Body of pancreas (tissue), 4 donors: ENCODE data around the gene HEBP2. TPM values are rescaled to one million over a fixed set of nuclear protein-coding genes. Genes with fewer than 3 reads are reported as not detected.

Experiments used
- ATAC-seq: fragments of 150-250 bp; one replicate; pipeline ENCODE4 v1.9.1; 2016
- DNase-seq, 4 donors: peaks; one replicate each; pipeline ENCODE4 v3.0.0-alpha.2; 2019
- H3K27ac ChIP-seq, 4 donors: fragments of 200-600 bp; sonication (generic); 1 replicate in 3 of 4; 2 replicates in 1 of 4; pipeline versions ENCODE4 v1.5.1 to v1.6.1; 2016 to 2019; ENCODE audit warnings: mild to moderate bottlenecking in 1 of 4, mixed read lengths in 1 of 4, moderate library complexity in 1 of 4
- H3K27me3 ChIP-seq, 2 donors: fragments of 200-600 bp; sonication (generic); one replicate each; pipeline ENCODE4 v1.6.0; 2016; ENCODE audit warnings: mild to moderate bottlenecking in 1 of 2
- H3K36me3 ChIP-seq, 2 donors: fragments of 200-600 bp; sonication (generic); replicated peaks in 1 of 2; 2 replicates each; pipeline ENCODE4 v1.5.1; 2016; ENCODE audit warnings: low read depth in 2 of 2; ENCODE audit not compliant: insufficient read depth in 1 of 2
- H3K4me1 ChIP-seq: fragments of 200-600 bp; sonication (generic); one replicate; pipeline ENCODE4 v1.6.0; 2016
- H3K4me3 ChIP-seq, 2 donors: fragments of 200-600 bp; sonication (generic); 1 replicate in 1 of 2; 2 replicates in 1 of 2; pipeline ENCODE4 v1.5.1; 2016 to 2019
- H3K9me3 ChIP-seq, 3 donors: fragments of 200-600 bp; sonication (generic); 1 replicate in 2 of 3; 2 replicates in 1 of 3; pipeline ENCODE4 v1.5.1; 2016
- POLR2A ChIP-seq, 3 donors: fragments of 450-650 bp; IDR thresholded peaks; one replicate each; pipeline ENCODE4 v1.6.1; 2016; ENCODE audit warnings: antibody characterized with exemption in 3 of 3, mild to moderate bottlenecking in 2 of 3
- WGBS, 2 donors: methylation state at CpG; one replicate each; pipeline ENCODE4 v1.1.5; 2017; 5-methylcytosine and 5-hydroxymethylcytosine counted together
- intact Hi-C: fragments of 100-400 bp; cut with DNase I; formaldehyde crosslinking; loops from one replicate; pipeline ENCODE4 v1.15.1; 2023
- total RNA-seq, 2 donors: library from RNA; depleted of rRNA; stranded (reverse); fragments of >200 nt; gene quantifications; one replicate each; pipeline ENCODE4 v1.1.0, GENCODE V29; 2016
- TF ChIP-seq, protein P1 (sequence below), 7 experiments: fragments of 450-650 bp in 4 of 7; fragments of 200-600 bp in 3 of 7; sonication (generic) in 3 of 7; IDR thresholded peaks; one replicate each; pipeline ENCODE4 v1.5.1; 2016 to 2019; ENCODE audit warnings: antibody characterized with exemption in 7 of 7

The HEBP2 gene
- total RNA-seq, 2 donors from 2014 or later = 33.2 to 181 TPM

DNA sequence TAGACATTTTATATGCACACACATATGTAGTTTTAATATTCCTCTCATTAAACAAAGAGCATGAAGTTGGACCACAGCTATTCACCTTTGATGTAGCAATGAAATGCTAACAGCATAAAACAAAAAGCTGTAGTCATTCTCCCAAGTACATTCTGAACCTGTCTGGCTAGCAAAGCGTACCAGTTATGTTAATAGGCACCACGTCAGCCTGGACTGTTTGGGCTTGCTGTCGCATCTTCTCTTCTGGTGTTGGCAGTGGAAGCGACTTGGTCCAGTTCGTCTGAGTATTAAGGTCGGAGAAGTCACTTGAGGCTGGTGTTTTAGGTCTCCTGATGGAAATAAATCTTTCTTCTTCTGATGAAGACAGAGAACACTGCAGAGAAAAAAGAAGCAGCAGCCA, 42.8 kb downstream of the HEBP2 start:
- no peaks in the 10 kb centered on the region for H3K4me1 ChIP-seq
- intact Hi-C loops = no loop called here
- WGBS, 2 donors = 91 to 93% methylated on average over 6 of the region's 6 CpGs
- H3K27ac ChIP-seq = no peak overlapping the region
- H3K27me3 ChIP-seq = no peaks in the 10 kb centered on the region
- TF ChIP-seq POLR2A (IDR thresholded peaks at IDR 0.05) = no peak
- TF ChIP-seq, protein P1, sequence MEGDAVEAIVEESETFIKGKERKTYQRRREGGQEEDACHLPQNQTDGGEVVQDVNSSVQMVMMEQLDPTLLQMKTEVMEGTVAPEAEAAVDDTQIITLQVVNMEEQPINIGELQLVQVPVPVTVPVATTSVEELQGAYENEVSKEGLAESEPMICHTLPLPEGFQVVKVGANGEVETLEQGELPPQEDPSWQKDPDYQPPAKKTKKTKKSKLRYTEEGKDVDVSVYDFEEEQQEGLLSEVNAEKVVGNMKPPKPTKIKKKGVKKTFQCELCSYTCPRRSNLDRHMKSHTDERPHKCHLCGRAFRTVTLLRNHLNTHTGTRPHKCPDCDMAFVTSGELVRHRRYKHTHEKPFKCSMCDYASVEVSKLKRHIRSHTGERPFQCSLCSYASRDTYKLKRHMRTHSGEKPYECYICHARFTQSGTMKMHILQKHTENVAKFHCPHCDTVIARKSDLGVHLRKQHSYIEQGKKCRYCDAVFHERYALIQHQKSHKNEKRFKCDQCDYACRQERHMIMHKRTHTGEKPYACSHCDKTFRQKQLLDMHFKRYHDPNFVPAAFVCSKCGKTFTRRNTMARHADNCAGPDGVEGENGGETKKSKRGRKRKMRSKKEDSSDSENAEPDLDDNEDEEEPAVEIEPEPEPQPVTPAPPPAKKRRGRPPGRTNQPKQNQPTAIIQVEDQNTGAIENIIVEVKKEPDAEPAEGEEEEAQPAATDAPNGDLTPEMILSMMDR (IDR thresholded peaks at IDR 0.05) = no peak
- no peak overlapping the region for H3K4me3 ChIP-seq
- ATAC-seq = no peak
- no peaks in the 10 kb centered on the region for H3K9me3 ChIP-seq
- DNase-seq = no peak
- H3K36me3 ChIP-seq = no peaks in the 10 kb centered on the region

- Histone ChIP-seq H3K9me3 (no peaks in the 10 kb centered on the region), H3K27ac (no peak overlapping the region), H3K4me1 (no peaks in the 10 kb centered on the region), H3K4me3 (no peak overlapping the region), H3K27me3 (no peaks in the 10 kb centered on the region), H3K36me3 (no peaks in the 10 kb centered on the region)
- DNase-seq (no peak), ATAC-seq (no peak)
- TF ChIP-seq, protein P1 (IDR thresholded peaks at IDR 0.05) = no peak
- no peak for TF ChIP-seq POLR2A (IDR thresholded peaks at IDR 0.05)
- intact Hi-C loops = no loop called here
- WGBS, 2 donors = 81 to 82% methylated on average over 3 of the region's 3 CpGs
Measured at GRCh38 chr6:138450445-138450844, 46.4 kb downstream of the HEBP2 start.

DNA sequence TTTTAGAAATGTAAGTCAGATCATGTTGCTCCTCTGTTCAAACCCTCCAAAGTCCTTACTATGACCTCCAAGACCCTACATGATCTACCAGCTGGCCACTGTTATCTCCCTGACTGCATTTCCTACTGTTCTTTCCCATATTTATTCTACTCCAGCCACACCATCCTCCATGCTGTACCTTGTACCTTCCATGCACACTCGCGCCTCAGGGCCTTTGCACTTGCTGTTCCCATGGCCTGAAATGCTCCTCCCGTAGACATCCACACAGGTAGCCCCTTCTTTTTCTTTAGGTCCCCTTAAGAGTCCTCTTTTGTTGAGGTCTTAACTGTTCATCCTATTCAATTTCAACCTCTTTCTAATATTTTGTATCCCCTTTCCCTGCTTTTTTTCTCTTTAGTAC, 47.0 kb downstream of the HEBP2 start:
- intact Hi-C loops = no loop called here
- WGBS, 2 donors = 95 to 97% methylated on average over 3 of the region's 3 CpGs
- TF ChIP-seq, protein P1 (IDR thresholded peaks at IDR 0.05) = no peak
- TF ChIP-seq POLR2A (IDR thresholded peaks at IDR 0.05) = no peak
- Histone ChIP-seq H3K36me3 (no peaks in the 10 kb centered on the region), H3K27me3 (no peaks in the 10 kb centered on the region), H3K4me3 (no peak overlapping the region), H3K4me1 (peaks cover 2% of the 10 kb centered on the region), H3K9me3 (no peaks in the 10 kb centered on the region), H3K27ac (no peak overlapping the region)
- DNase-seq = no peak
- no peak for ATAC-seq

DNA sequence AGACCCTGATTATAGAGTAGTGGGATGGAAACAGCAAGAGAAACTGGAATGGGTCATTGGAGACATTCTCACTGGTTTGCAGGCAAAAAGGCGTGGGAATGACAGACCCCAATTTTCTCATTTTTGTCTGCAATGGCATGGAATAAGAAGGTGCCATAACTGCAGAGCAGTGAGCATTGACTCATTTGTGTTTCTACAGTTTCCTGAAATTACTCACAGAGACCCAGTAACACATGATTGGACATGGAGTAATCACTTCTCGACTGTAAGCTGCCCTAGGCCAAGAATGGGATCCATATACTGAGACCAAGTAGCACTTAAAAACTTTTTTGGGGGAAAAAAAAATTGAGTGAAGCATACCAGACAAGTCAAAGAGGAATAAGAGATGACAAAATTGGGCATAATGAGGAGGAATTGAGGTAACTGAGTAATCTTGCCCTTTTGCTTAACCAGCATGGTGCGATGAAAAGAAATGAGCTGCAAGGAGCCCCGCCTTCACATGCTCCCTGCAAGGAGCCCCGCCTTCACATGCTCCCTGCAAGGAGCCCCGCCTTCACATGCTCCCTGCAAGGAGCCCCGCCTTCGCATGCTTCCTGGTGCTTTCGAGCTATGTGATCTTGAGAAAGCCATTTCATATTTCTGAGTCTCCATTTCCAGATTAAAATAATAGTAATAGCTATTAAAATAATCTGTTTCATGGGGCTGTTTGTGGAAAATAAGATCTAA, 51.1 kb downstream of the HEBP2 start:
- DNase-seq = peak in 2 of 4 donors; percentile 23 to 59
- intact Hi-C loops = no loop called here
- Histone ChIP-seq H3K4me3 (no peak overlapping the region), H3K9me3 (no peaks in the 10 kb centered on the region), H3K27ac (peak overlapping the region in 3 of 4 donors; percentile 55 to 77 (median 60)), H3K4me1 (peaks cover 12% of the 10 kb centered on the region), H3K27me3 (no peaks in the 10 kb centered on the region), H3K36me3 (no peaks in the 10 kb centered on the region)
- ATAC-seq = no peak
- WGBS, 2 donors = 74 to 91% methylated on average over 9 of the region's 9 CpGs
- TF ChIP-seq POLR2A (IDR thresholded peaks at IDR 0.05) = no peak
- TF ChIP-seq, protein P1 (IDR thresholded peaks at IDR 0.05) = no peak
